Duodenal mucosa (tissue), 2 donors: Measurements from ENCODE around the gene SASH1.

ENCODE experiments used
- H3K27ac ChIP-seq: one replicate; pipeline ENCODE4 v1.7.0; 2013; ENCODE audit warnings: low read depth, low read length
- H3K27me3 ChIP-seq, 2 donors: one replicate each; pipeline ENCODE4 v1.7.0; 2013; ENCODE audit warnings: low read length in 2 of 2, control low read depth in 1 of 2; ENCODE audit not compliant: insufficient read depth in 2 of 2, control insufficient read depth in 1 of 2
- H3K36me3 ChIP-seq, 2 donors: one replicate each; pipeline ENCODE4 v1.7.0; 2013; ENCODE audit warnings: low read length in 2 of 2, control low read depth in 1 of 2; ENCODE audit not compliant: insufficient read depth in 2 of 2, control insufficient read depth in 1 of 2
- H3K4me1 ChIP-seq, 2 donors: one replicate each; pipeline ENCODE4 v1.7.0; 2013; ENCODE audit warnings: low read length in 2 of 2, control low read depth in 1 of 2; ENCODE audit not compliant: insufficient read depth in 2 of 2, control insufficient read depth in 1 of 2
- H3K4me3 ChIP-seq, 2 donors: one replicate each; pipeline ENCODE4 v1.7.0; 2013; ENCODE audit warnings: low read length in 2 of 2, low read depth in 1 of 2
- H3K9ac ChIP-seq, 2 donors: one replicate each; pipeline ENCODE4 v1.7.0; 2013; ENCODE audit warnings: low read length in 2 of 2, low read depth in 1 of 2
- H3K9me3 ChIP-seq, 2 donors: one replicate each; pipeline ENCODE4 v1.7.0; 2013; ENCODE audit warnings: low read length in 2 of 2, control low read depth in 1 of 2; ENCODE audit not compliant: control insufficient read depth in 1 of 2

The SASH1 gene

GRCh38 chr6:148491638-148492251 lies 149.1 kb downstream of the SASH1 start:
- Histone ChIP-seq H3K4me3 (no peak overlapping the region), H3K36me3 (no peaks in the 10 kb centered on the region), H3K27ac (no peak overlapping the region), H3K9ac (no peak overlapping the region), H3K4me1 (no peaks in the 10 kb centered on the region), H3K27me3 (no peaks in the 10 kb centered on the region), H3K9me3 (no peaks in the 10 kb centered on the region)

GRCh38 chr6:148492654-148493290 lies 150.1 kb downstream of the SASH1 start:
- no peak overlapping the region for H3K4me3 ChIP-seq
- H3K9me3 ChIP-seq: no peaks in the 10 kb centered on the region
- H3K4me1 ChIP-seq: no peaks in the 10 kb centered on the region
- no peaks in the 10 kb centered on the region for H3K36me3 ChIP-seq
- no peak overlapping the region for H3K27ac ChIP-seq
- no peaks in the 10 kb centered on the region for H3K27me3 ChIP-seq
- no peak overlapping the region for H3K9ac ChIP-seq

GRCh38 chr6:148493424-148493823 lies 150.8 kb downstream of the SASH1 start:
- Histone ChIP-seq H3K4me3 (no peak overlapping the region), H3K36me3 (no peaks in the 10 kb centered on the region), H3K27me3 (no peaks in the 10 kb centered on the region), H3K27ac (no peak overlapping the region), H3K4me1 (no peaks in the 10 kb centered on the region), H3K9ac (no peak overlapping the region), H3K9me3 (no peaks in the 10 kb centered on the region)

GRCh38 chr6:148494226-148494625 lies 151.6 kb downstream of the SASH1 start:
- no peak overlapping the region for H3K9ac ChIP-seq
- no peaks in the 10 kb centered on the region for H3K9me3 ChIP-seq
- no peaks in the 10 kb centered on the region for H3K4me1 ChIP-seq
- no peak overlapping the region for H3K27ac ChIP-seq
- H3K4me3 ChIP-seq: no peak overlapping the region
- no peaks in the 10 kb centered on the region for H3K27me3 ChIP-seq
- H3K36me3 ChIP-seq: no peaks in the 10 kb centered on the region

GRCh38 chr6:148495029-148495428 lies 152.4 kb downstream of the SASH1 start:
- Histone ChIP-seq H3K4me1 (no peaks in the 10 kb centered on the region), H3K9ac (no peak overlapping the region), H3K4me3 (no peak overlapping the region), H3K36me3 (no peaks in the 10 kb centered on the region), H3K27me3 (no peaks in the 10 kb centered on the region), H3K27ac (no peak overlapping the region), H3K9me3 (no peaks in the 10 kb centered on the region)

- no peaks in the 10 kb centered on the region for H3K27me3 ChIP-seq
- no peak overlapping the region for H3K27ac ChIP-seq
- H3K4me3 ChIP-seq: no peak overlapping the region
- no peak overlapping the region for H3K9ac ChIP-seq
- H3K4me1 ChIP-seq: no peaks in the 10 kb centered on the region
- no peaks in the 10 kb centered on the region for H3K9me3 ChIP-seq
- H3K36me3 ChIP-seq: peaks cover 0 to 3% of the 10 kb centered on the region in 2 donors
These were observed 154.6 kb downstream of the SASH1 start for GRCh38 chr6:148497257-148497656.

- H3K36me3 ChIP-seq: peaks cover 0 to 3% of the 10 kb centered on the region in 2 donors
- H3K27ac ChIP-seq: no peak overlapping the region
- no peak overlapping the region for H3K9ac ChIP-seq
- no peaks in the 10 kb centered on the region for H3K27me3 ChIP-seq
- no peaks in the 10 kb centered on the region for H3K4me1 ChIP-seq
- H3K4me3 ChIP-seq: no peak overlapping the region
- H3K9me3 ChIP-seq: no peaks in the 10 kb centered on the region
These were observed 155.1 kb downstream of the SASH1 start for GRCh38 chr6:148497717-148498116.

- Histone ChIP-seq H3K9me3 (no peaks in the 10 kb centered on the region), H3K27me3 (no peaks in the 10 kb centered on the region), H3K27ac (no peak overlapping the region), H3K4me3 (no peak overlapping the region), H3K36me3 (peaks cover 0 to 3% of the 10 kb centered on the region in 2 donors), H3K9ac (no peak overlapping the region), H3K4me1 (no peaks in the 10 kb centered on the region)
These were observed 157.8 kb downstream of the SASH1 start for GRCh38 chr6:148500402-148500801.

- Histone ChIP-seq H3K4me1 (no peaks in the 10 kb centered on the region), H3K9ac (no peak overlapping the region), H3K36me3 (peaks cover 0 to 3% of the 10 kb centered on the region in 2 donors), H3K27ac (no peak overlapping the region), H3K9me3 (no peaks in the 10 kb centered on the region), H3K27me3 (no peaks in the 10 kb centered on the region), H3K4me3 (no peak overlapping the region)
These were observed 158.5 kb downstream of the SASH1 start for GRCh38 chr6:148501178-148501590.

- H3K27ac ChIP-seq: no peak overlapping the region
- H3K4me3 ChIP-seq: no peak overlapping the region
- H3K9me3 ChIP-seq: no peaks in the 10 kb centered on the region
- H3K9ac ChIP-seq: no peak overlapping the region
- no peaks in the 10 kb centered on the region for H3K4me1 ChIP-seq
- no peaks in the 10 kb centered on the region for H3K27me3 ChIP-seq
- peaks cover 0 to 3% of the 10 kb centered on the region in 2 donors for H3K36me3 ChIP-seq
These were observed 159.6 kb downstream of the SASH1 start for GRCh38 chr6:148502083-148502772.
